ENCODE results near the gene LMF1.

DNA sequence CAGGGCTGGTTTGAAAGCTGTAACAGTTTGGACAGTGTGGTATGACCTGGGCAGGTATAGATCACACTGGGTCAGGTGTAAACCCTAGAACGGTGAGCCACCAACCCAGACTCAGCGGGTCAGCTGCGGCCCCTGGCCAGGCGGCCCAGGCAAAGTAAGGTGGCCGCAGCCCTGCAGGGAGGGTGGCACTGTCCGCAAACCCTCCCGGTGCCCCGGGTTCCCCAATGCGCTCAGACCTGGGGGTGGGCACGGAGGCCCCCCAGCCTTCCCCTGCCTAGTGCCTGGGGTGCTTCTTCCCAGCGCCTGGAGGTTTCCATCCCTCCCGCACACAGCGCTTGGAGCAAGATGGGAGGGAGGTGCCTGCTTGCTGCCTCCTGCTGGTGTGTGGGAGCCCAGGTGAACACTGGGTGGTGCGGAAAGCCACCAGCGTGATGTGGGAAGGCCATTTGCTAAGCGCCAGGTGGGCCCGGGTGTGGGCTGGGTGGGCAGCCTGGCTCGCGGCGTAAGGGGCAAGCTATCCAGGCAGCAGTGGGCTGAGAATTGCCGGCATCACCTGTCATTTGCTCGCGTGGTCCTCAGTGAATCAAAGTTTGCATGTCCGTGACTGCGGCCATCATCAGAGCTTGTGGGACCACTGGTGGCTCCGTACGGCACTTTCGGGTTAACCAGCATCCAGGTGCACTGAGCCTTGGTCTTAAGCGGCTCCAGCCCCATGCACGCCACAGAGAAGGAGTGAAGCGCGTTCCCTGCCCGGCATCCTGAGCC is 122.9 kb downstream of the LMF1 start:
- no peak for TF ChIP-seq POLR2A (IDR thresholded peaks at IDR 0.05; ENCODE audit: low read length)
- TF ChIP-seq GATA1 (IDR thresholded peaks at IDR 0.05; ENCODE audit: low read depth, low read length): no peak
